Lung (tissue), 12 donors: Measurements from ENCODE around the gene FAM81A. TPM values are rescaled to one million over a fixed set of nuclear protein-coding genes. Genes with fewer than 3 reads are reported as not detected.

ENCODE experiments used
- ATAC-seq: fragments of 200-7000 bp; cut with Tn5 transposase; one replicate; pipeline ENCODE4 v1.9.1; 2020; ENCODE audit warnings: moderate number of reproducible peaks; ENCODE audit not compliant: insufficient read depth, low FRiP score
- DNase-seq, 3 donors: peaks; one replicate each; pipeline ENCODE4 v3.0.0-alpha.2; 2013 to 2017
- H3K27ac ChIP-seq, 2 donors: one replicate each; pipeline ENCODE4 v1.5.1; 2013; ENCODE audit warnings: mild to moderate bottlenecking in 2 of 2, moderate library complexity in 2 of 2, control low read depth in 1 of 2, inconsistent platforms in 1 of 2, low read depth in 1 of 2, low read length in 1 of 2
- H3K27me3 ChIP-seq, 3 donors: one replicate each; pipeline ENCODE4 v1.5.1; 2013; ENCODE audit warnings: low read length in 2 of 3; ENCODE audit not compliant: control insufficient read depth in 3 of 3, insufficient read depth in 3 of 3
- H3K36me3 ChIP-seq, 4 donors: one replicate each; pipeline ENCODE4 v1.5.1; 2013; ENCODE audit warnings: low read length in 4 of 4, mild to moderate bottlenecking in 1 of 4, moderate library complexity in 1 of 4; ENCODE audit not compliant: control insufficient read depth in 4 of 4, insufficient read depth in 4 of 4
- H3K4me1 ChIP-seq, 5 donors: one replicate each; pipeline ENCODE4 v1.5.1; 2013; ENCODE audit warnings: low read length in 5 of 5, mild to moderate bottlenecking in 2 of 5, moderate library complexity in 1 of 5; ENCODE audit not compliant: control insufficient read depth in 5 of 5, insufficient read depth in 5 of 5
- H3K4me3 ChIP-seq: one replicate; pipeline ENCODE4 v1.5.1; 2013; ENCODE audit warnings: mild to moderate bottlenecking, control low read depth, moderate library complexity
- H3K9ac ChIP-seq, 2 donors: one replicate each; pipeline ENCODE4 v1.5.1; 2013; ENCODE audit warnings: low read length in 2 of 2, control low read depth in 1 of 2; ENCODE audit not compliant: insufficient read depth in 1 of 2
- H3K9me3 ChIP-seq, 4 donors: one replicate each; pipeline ENCODE4 v1.5.1; 2013; ENCODE audit warnings: low read length in 3 of 4, mild to moderate bottlenecking in 1 of 4, moderate library complexity in 1 of 4; ENCODE audit not compliant: control insufficient read depth in 4 of 4, insufficient read depth in 3 of 4
- WGBS, 2 donors: extraction: QIAGEN DNeasy Blood & Tissue Kit; methylation state at CpG; one replicate each; pipeline ENCODE4 v1.1.7; 2013; 5-methylcytosine and 5-hydroxymethylcytosine counted together
- polyA plus RNA-seq, 2 donors: library from polyadenylated mRNA; stranded (reverse); fragments of 200-250 nt; gene quantifications; one replicate each; pipeline ENCODE4 v1.2.1, GENCODE V29; 2013
- total RNA-seq, 2 donors: library from RNA; depleted of rRNA in 1 of 2; stranded (reverse); fragments of >200 nt in 1 of 2; gene quantifications; one replicate each; pipeline ENCODE4 v1.2.1, GENCODE V29; 2014 to 2021
- TF ChIP-seq, protein P1 (sequence below): IDR thresholded peaks from 2 replicates; pipeline ENCODE4 v1.5.1; 2012; ENCODE audit warnings: mild to moderate bottlenecking; ENCODE audit errors: control extremely low read depth, extremely low read depth
- donor health status: control.
- donor health status: control.
- donor health status: Bipolar disorder and iron deficiency.
- donor health status: healthy.
- donor health status: DM: yes; HTN: yes; CAD: no.

FAM81A gene
- total and polyA plus RNA-seq, 4 donors: 0.67 to 2.9 (median 1.7) TPM

DNA sequence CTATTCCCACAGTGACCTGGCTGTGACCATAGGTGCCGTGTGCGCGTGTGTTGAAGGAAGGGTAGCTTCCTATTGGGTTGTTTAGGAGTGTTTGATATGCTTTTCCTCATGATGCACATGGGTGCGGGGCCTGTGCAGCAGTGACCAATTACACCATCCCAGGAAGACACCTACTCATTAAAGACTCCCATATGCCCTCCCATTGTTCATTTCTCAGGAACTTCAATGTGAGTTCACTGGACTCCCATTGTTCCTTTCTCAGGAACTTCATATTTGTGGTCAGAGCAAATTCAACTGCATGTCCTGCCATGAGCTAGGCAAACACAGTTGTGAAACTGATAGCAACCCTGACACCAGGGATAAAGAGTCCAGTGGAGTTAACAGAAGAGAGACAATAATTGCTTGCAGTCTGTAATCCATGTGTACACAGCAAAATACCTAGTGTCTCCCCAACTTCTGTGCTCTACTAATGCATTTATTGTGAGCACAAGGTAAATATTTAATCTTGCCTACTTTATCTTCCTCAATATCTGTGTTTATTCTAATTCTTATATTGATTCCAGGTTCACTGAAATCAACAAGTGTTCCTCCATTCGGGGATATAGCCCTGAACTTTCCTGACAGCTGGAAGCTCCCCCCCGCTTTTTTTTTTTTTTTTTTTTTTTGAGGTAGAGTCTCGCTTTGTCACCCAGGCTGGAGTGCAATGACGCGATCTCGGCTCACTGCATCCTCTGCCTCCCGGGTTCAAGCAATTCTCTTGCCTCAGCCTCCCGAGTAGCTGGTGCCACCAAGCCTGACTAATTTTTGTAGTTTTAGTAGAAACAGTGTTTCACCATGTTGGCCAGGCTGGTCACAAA is 116.1 kb downstream of the FAM81A start:
- DNase-seq (no peak), ATAC-seq (no peak)
- no peak overlapping the region for H3K4me3 ChIP-seq
- H3K9me3 ChIP-seq: peaks cover 0 to 4% (median 0%) of the 10 kb centered on the region in 4 donors
- H3K27me3 ChIP-seq: no peaks in the 10 kb centered on the region
- TF ChIP-seq, protein P1, sequence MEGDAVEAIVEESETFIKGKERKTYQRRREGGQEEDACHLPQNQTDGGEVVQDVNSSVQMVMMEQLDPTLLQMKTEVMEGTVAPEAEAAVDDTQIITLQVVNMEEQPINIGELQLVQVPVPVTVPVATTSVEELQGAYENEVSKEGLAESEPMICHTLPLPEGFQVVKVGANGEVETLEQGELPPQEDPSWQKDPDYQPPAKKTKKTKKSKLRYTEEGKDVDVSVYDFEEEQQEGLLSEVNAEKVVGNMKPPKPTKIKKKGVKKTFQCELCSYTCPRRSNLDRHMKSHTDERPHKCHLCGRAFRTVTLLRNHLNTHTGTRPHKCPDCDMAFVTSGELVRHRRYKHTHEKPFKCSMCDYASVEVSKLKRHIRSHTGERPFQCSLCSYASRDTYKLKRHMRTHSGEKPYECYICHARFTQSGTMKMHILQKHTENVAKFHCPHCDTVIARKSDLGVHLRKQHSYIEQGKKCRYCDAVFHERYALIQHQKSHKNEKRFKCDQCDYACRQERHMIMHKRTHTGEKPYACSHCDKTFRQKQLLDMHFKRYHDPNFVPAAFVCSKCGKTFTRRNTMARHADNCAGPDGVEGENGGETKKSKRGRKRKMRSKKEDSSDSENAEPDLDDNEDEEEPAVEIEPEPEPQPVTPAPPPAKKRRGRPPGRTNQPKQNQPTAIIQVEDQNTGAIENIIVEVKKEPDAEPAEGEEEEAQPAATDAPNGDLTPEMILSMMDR: no peak
- no peaks in the 10 kb centered on the region for H3K36me3 ChIP-seq
- no peaks in the 10 kb centered on the region for H3K4me1 ChIP-seq
- 89 to 95% methylated on average over 12 of the region's 12 CpGs for WGBS, 2 donors
- H3K9ac ChIP-seq: no peak overlapping the region
- no peak overlapping the region for H3K27ac ChIP-seq

- TF ChIP-seq, protein P1: no peak
- Histone ChIP-seq H3K9me3 (peaks cover 0 to 4% (median 0%) of the 10 kb centered on the region in 4 donors), H3K27ac (no peak overlapping the region), H3K9ac (no peak overlapping the region), H3K4me1 (no peaks in the 10 kb centered on the region), H3K27me3 (no peaks in the 10 kb centered on the region), H3K4me3 (no peak overlapping the region), H3K36me3 (no peaks in the 10 kb centered on the region)
- no peak for ATAC-seq
- no peak for DNase-seq
- 86 to 91% methylated on average over 4 of the region's 4 CpGs for WGBS, 2 donors
Measured at GRCh38 chr15:59555696-59556095, 117.7 kb downstream of the FAM81A start.

- WGBS, 2 donors: 98 to 99% methylated on average over 2 of the region's 2 CpGs
- no peaks in the 10 kb centered on the region for H3K27me3 ChIP-seq
- H3K9ac ChIP-seq: no peak overlapping the region
- H3K27ac ChIP-seq: no peak overlapping the region
- ATAC-seq (no peak), DNase-seq (no peak)
- H3K4me3 ChIP-seq: no peak overlapping the region
- peaks cover 0 to 4% (median 0%) of the 10 kb centered on the region in 4 donors for H3K9me3 ChIP-seq
- TF ChIP-seq, protein P1: no peak
- H3K36me3 ChIP-seq: no peaks in the 10 kb centered on the region
- H3K4me1 ChIP-seq: no peaks in the 10 kb centered on the region
Measured at GRCh38 chr15:59556380-59556779, 118.4 kb downstream of the FAM81A start.

DNA sequence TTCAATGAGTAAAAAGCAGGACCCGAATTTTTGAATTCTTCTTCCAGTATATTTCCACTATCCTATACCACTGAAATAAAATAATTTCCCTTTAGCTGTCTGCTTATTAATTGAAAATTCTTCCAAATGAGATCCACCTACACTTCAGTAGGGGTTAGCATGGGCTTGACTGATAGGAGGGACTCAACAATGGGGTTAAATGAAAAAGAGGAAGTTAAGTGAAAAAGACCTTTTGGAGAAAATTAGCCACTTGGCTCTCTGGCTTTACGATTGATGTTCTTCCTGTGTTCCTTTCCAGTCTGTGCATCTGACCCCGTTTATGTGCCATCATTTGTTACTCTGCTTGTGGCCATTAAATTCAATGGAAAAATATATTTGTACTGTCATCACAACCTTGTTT is 119.6 kb downstream of the FAM81A start:
- Histone ChIP-seq H3K9ac (no peak overlapping the region), H3K27ac (no peak overlapping the region), H3K36me3 (no peaks in the 10 kb centered on the region), H3K4me1 (no peaks in the 10 kb centered on the region), H3K4me3 (no peak overlapping the region), H3K27me3 (no peaks in the 10 kb centered on the region), H3K9me3 (peaks cover 0 to 4% (median 0%) of the 10 kb centered on the region in 4 donors)
- 43 to 69% methylated on average over 3 of the region's 3 CpGs for WGBS, 2 donors
- ATAC-seq: no peak
- TF ChIP-seq, protein P1: no peak
- DNase-seq: no peak
